Measurements from ENCODE around the gene NISCH. TPM values are rescaled to one million over a fixed set of nuclear protein-coding genes. Genes with fewer than 3 reads are reported as not detected.

The NISCH gene
- total and polyA plus RNA-seq, 2 of the 8 experiments (the other 6 are each of a cell fraction or from before 2014, with no cell fraction given) = 71.2 to 71.9 TPM

DNA sequence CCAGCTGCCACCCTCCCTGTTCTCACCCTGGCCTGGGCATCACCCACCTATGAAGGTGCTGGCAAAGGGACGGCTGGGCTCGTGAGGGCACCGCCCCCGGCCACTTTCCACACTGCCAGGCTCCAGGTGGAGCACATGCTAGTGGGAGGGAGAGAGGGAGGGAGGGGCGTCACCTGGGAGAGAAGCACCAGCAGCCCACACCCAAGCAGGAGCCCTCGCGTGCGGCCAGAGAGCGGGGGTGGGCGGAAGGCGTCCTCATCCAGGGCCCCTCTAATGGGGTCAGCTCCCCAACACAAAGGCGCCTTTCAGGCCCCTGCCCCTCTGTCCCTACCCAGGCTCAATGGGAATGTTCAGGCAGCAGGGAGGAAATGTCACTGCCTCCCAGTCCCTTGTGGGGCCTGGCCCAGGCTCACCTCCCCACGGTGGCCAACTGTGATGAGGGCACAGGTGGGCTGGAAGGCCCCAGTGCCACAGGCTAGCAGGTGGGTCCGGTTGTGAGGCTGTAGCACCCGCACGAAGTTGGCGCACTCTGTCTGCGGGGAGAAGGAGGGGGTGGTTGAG, 13.6 kb upstream of the NISCH start:
- no peaks in the 10 kb centered on the region for H4K20me1 ChIP-seq (replicated peaks in 1 of 2; ENCODE audit: control insufficient read depth in 1 of 2, insufficient read depth in 2 of 2, low read length in 2 of 2)
- H3K4me3 ChIP-seq (ENCODE audit: extremely low read depth in 1 of 4, insufficient read depth in 2 of 4, low read depth in 3 of 4, low read length in 4 of 4) = no peak overlapping the region
- no peak overlapping the region for H4K5ac ChIP-seq (ENCODE audit: insufficient read length, low read depth, low read length)
- H3K56ac ChIP-seq (replicated peaks; ENCODE audit: insufficient read length, low read depth, low read length) = no peak overlapping the region
- H3K27ac ChIP-seq (ENCODE audit: low read depth, low read length) = no peak overlapping the region
- peaks cover 3% of the 10 kb centered on the region; the same call in 1 of the 2 replicates for H3K79me1 ChIP-seq (ENCODE audit: low read depth, low read length)
- no peaks in the 10 kb centered on the region for H3K36me3 ChIP-seq (ENCODE audit: control insufficient read depth in 2 of 4, insufficient read depth in 4 of 4, low read length in 3 of 4)
- H2BK12ac ChIP-seq (ENCODE audit: low read depth, low read length) = no peak overlapping the region
- no peak overlapping the region for H4K91ac ChIP-seq (replicated peaks; ENCODE audit: insufficient read length, low read length)
- no peak overlapping the region for H3K4me2 ChIP-seq (ENCODE audit: insufficient read depth in 1 of 2, low read depth in 2 of 2, low read length in 2 of 2)
- H2BK20ac ChIP-seq (ENCODE audit: low read length) = no peak overlapping the region
- no peak overlapping the region for H3K23ac ChIP-seq (ENCODE audit: insufficient read length)
- TF ChIP-seq POU5F1 (IDR thresholded peaks at IDR 0.05; ENCODE audit: low read depth, low read length) (no peak), POLR2AphosphoS5 (IDR thresholded peaks at IDR 0.05; ENCODE audit: low read depth, low read length) (no peak), HDAC2 (IDR thresholded peaks at IDR 0.05; ENCODE audit: borderline replicate concordance in 1 of 2, low read depth in 2 of 2, low read length in 2 of 2) (no peak), FOSL1 (IDR thresholded peaks at IDR 0.05; ENCODE audit: insufficient read depth, low read depth, low read length) (no peak), EZH2 (IDR thresholded peaks at IDR 0.05; ENCODE audit: low read depth, low read length, severe bottlenecking) (no peak), BACH1 (IDR thresholded peaks at IDR 0.05; ENCODE audit: low read length) (no peak), JUN (IDR thresholded peaks at IDR 0.05; ENCODE audit: low read depth, low read length) (no peak), NRF1 (IDR thresholded peaks at IDR 0.05; ENCODE audit: low read depth, low read length) (no peak), ZNF274 (IDR thresholded peaks at IDR 0.05; ENCODE audit: borderline replicate concordance, extremely low read depth, low read length) (no peak), KDM5A (IDR thresholded peaks at IDR 0.05; ENCODE audit: low read length) (no peak), TBP (IDR thresholded peaks at IDR 0.05; ENCODE audit: low read depth, low read length) (no peak)
- TF ChIP-seq, protein P1, sequence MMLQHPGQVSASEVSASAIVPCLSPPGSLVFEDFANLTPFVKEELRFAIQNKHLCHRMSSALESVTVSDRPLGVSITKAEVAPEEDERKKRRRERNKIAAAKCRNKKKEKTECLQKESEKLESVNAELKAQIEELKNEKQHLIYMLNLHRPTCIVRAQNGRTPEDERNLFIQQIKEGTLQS (IDR thresholded peaks at IDR 0.05; ENCODE audit: insufficient read depth, low read depth, low read length) = no peak
- no peak overlapping the region for H3K18ac ChIP-seq (ENCODE audit: extremely low read depth, low read length)
- H3K4ac ChIP-seq (replicated peaks; ENCODE audit: insufficient read length, low read depth, low read length) = no peak overlapping the region
- ChIA-PET POLR2A (ENCODE audit: partially characterized antibody) (interaction anchor here (0.6 to 12.3 kb wide), 6 partner anchors 8 to 57 kb away, joined by 3 to 112 read pairs (median 4); no protein-coding TSS in a partner anchor), CTCF (ENCODE audit: partially characterized antibody) (interaction anchor here (0.6 to 12.8 kb wide), 4 partner anchors 10 to 665 kb away, joined by 3 to 109 read pairs (median 4); no protein-coding TSS in a partner anchor)
- H2BK5ac ChIP-seq (ENCODE audit: low read depth, low read length) = no peak overlapping the region
- H2BK15ac ChIP-seq (ENCODE audit: low read length) = no peak overlapping the region
- no peak overlapping the region; the same call in 1 of the 2 replicates for H4K8ac ChIP-seq (ENCODE audit: extremely low read depth, insufficient read depth, low read length)
- H3K14ac ChIP-seq (ENCODE audit: insufficient read length) = no peak overlapping the region
- no peak overlapping the region for H2AK5ac ChIP-seq (ENCODE audit: low read depth, low read length)
- no peaks in the 10 kb centered on the region for H3K79me2 ChIP-seq (ENCODE audit: control insufficient read depth in 1 of 2, insufficient read depth in 2 of 2, low read length in 2 of 2)
- H3K9ac ChIP-seq (replicated peaks in 1 of 4; ENCODE audit: extremely low read depth in 1 of 4, low read depth in 3 of 4, low read length in 3 of 4) = no peak overlapping the region
- H3K4me1 ChIP-seq (replicated peaks in 1 of 4; ENCODE audit: control insufficient read depth in 3 of 4, insufficient read depth in 4 of 4, low read length in 3 of 4) = peaks cover 0 to 10% (median 4%) of the 10 kb centered on the region in 4 experiments; a peak in 4 of 7 replicates
- H2AFZ ChIP-seq (ENCODE audit: low read length) = no peak overlapping the region
- 0 out of 7 replicates have a peak, but pooled peaks cover 0 to 2% (median 0%) of the 10 kb centered on the region in 4 experiments for H3K27me3 ChIP-seq (replicated peaks in 1 of 4; ENCODE audit: control insufficient read depth in 3 of 4, extremely low read depth in 1 of 4, insufficient read depth in 3 of 4, low read length in 3 of 4)
- FAIRE-seq (no peak), DNase-seq (ENCODE audit: low read depth in 1 of 2, low spot score in 2 of 2) (no peak)
- H3K23me2 ChIP-seq (ENCODE audit: low read depth, low read length) = peaks cover 4% of the 10 kb centered on the region; the same call in 1 of the 2 replicates
- no peaks in the 10 kb centered on the region for H3K9me3 ChIP-seq (ENCODE audit: insufficient read depth in 2 of 2, low read depth in 1 of 2, low read length in 1 of 2)
- H2BK120ac ChIP-seq (replicated peaks; ENCODE audit: low read depth, low read length) = no peak overlapping the region
- WGBS, 2 experiments (ENCODE audit: extremely low coverage in 1 of 2, insufficient coverage in 1 of 2, insufficient read length in 1 of 2, insufficient replicate concordance in 2 of 2, low coverage in 1 of 2, low lambda C conversion rate in 2 of 2, missing lambda C conversion rate in 1 of 2) = 94% methylated on average over 13 of the region's 18 CpGs; no CpG with 5 or more reads in 1 of the 2 experiments

Data from H1 (cell line).